Retinal pigment epithelial cell (primary cell): ENCODE data around the gene APOB.

Experiments used
- DNase-seq: peaks from one replicate; pipeline ENCODE4 v3.0.0-alpha.2; 2010; ENCODE audit warnings: low read depth
- H3K4me3 ChIP-seq: 2 replicates; pipeline ENCODE4 v1.5.1; 2011; ENCODE audit warnings: mild to moderate bottlenecking, low read length, control low read depth, moderate library complexity
- CTCF ChIP-seq: conservative IDR thresholded peaks from 2 replicates; pipeline ENCODE4 v1.5.1; 2011; ENCODE audit warnings: low read depth, low read length, control low read depth, inconsistent platforms

APOB gene

GRCh38 chr2:21020668-21021288 is 23.1 kb downstream of the APOB start:
- no peak for DNase-seq
- TF ChIP-seq CTCF, result no peak
- no peak overlapping the region for H3K4me3 ChIP-seq

GRCh38 chr2:21020031-21020667 is 23.7 kb downstream of the APOB start:
- no peak overlapping the region for H3K4me3 ChIP-seq
- no peak for TF ChIP-seq CTCF
- no peak for DNase-seq

GRCh38 chr2:21019678-21020021 is 24.2 kb downstream of the APOB start:
- no peak overlapping the region for H3K4me3 ChIP-seq
- no peak for DNase-seq
- TF ChIP-seq CTCF, result no peak

- DNase-seq, result no peak
- TF ChIP-seq CTCF, result no peak
- H3K4me3 ChIP-seq, result no peak overlapping the region
Observed at GRCh38 chr2:21019000-21019677, 24.7 kb downstream of the APOB start.

GRCh38 chr2:21018290-21018689 is 25.6 kb downstream of the APOB start:
- H3K4me3 ChIP-seq, result no peak overlapping the region
- no peak for DNase-seq
- TF ChIP-seq CTCF, result no peak

- no peak for DNase-seq
- H3K4me3 ChIP-seq, result no peak overlapping the region
- TF ChIP-seq CTCF, result no peak
Observed at GRCh38 chr2:21017748-21018276, 26.1 kb downstream of the APOB start.
